Subcutaneous adipose tissue (tissue), 4 donors: ENCODE results near the gene SCG5. TPM values are rescaled to one million over a fixed set of nuclear protein-coding genes. Genes with fewer than 3 reads are reported as not detected.

Experiments used
- CTCF ChIP-seq: fragments of 450-650 bp; IDR thresholded peaks from one replicate; pipeline ENCODE4 v1.5.1; 2016; ENCODE audit warnings: low read depth, mild to moderate bottlenecking, control low read depth, antibody characterized with exemption, moderate library complexity
- total RNA-seq, 4 donors: library from RNA; depleted of rRNA; stranded (reverse); fragments of >200 nt; gene quantifications; one replicate each; pipeline ENCODE4 v1.1.0, GENCODE V29; 2016

Gene SCG5
- total RNA-seq, 4 donors from 2014 or later = 2.9 TPM; not detected in 3

DNA sequence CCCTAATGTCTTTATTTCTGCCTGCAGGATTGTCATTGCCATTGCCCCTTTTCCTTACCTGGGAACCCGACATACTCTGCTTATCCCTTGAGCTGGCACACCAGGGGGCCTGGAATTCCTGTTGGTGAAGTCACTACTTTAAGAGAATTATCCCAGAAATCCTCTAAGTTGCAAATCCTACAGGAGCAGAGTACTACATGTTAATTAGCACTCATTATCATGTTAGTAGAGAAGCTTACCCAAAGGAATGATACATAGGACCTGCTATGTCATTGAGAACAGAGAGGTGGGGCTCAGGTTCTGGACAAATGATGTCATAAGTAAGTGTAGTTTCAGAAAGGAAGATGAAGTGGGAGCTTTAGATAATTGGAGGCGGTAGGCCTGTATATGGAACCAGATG is 27.4 kb downstream of the SCG5 start:
- TF ChIP-seq CTCF = no peak

DNA sequence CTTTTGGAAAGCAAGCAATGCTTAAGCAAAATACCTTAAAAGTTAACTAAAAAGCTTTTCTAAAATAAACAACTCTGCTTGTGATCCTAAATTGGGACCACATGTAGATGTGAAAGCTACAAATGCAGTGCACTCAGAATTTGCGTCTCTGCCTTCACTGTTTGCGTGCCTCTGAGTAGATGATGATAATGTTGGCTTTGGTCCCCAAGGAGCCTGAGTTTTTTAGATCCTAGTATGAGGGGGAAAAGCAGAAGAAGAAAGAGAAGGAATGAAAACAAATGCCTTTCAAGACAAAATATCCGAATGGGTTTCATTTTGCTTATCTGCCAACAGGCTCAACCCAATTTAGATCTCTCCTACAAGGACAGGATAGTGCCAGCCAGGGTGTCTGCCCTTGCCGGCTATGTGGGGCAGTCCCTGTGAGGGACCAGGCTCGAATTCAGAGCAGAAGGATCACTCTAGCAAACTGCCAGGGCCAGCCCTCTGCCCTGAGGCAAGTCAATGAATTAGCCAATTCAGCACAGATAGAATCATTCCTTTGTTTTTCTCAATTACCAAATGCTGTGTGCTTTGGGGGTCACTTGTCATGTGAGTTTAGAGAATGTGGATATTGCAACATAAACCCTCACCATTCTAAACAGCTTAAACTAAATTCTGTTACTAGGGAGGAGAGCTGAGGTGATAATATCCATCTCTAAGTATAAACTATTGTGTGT is 28.5 kb downstream of the SCG5 start:
- no peak for TF ChIP-seq CTCF

DNA sequence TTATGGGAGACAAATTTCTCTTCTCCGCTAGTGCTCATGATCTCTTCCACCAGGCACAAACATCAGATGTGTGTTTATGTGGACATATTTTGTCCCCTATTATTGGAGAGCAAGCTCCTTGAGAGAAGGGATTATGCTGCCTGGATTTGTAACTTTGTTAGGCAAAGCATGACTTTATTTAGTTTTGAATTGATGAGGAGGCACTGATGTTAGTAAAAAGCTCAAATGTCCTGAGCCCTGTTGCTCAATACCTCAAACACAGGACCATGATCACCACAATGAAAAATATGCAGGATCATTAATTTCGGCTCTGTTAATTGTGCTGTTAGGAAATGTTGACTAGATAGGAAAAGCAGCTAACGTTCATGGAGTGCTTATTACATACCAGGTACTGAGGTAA is 29.1 kb downstream of the SCG5 start:
- TF ChIP-seq CTCF = no peak

DNA sequence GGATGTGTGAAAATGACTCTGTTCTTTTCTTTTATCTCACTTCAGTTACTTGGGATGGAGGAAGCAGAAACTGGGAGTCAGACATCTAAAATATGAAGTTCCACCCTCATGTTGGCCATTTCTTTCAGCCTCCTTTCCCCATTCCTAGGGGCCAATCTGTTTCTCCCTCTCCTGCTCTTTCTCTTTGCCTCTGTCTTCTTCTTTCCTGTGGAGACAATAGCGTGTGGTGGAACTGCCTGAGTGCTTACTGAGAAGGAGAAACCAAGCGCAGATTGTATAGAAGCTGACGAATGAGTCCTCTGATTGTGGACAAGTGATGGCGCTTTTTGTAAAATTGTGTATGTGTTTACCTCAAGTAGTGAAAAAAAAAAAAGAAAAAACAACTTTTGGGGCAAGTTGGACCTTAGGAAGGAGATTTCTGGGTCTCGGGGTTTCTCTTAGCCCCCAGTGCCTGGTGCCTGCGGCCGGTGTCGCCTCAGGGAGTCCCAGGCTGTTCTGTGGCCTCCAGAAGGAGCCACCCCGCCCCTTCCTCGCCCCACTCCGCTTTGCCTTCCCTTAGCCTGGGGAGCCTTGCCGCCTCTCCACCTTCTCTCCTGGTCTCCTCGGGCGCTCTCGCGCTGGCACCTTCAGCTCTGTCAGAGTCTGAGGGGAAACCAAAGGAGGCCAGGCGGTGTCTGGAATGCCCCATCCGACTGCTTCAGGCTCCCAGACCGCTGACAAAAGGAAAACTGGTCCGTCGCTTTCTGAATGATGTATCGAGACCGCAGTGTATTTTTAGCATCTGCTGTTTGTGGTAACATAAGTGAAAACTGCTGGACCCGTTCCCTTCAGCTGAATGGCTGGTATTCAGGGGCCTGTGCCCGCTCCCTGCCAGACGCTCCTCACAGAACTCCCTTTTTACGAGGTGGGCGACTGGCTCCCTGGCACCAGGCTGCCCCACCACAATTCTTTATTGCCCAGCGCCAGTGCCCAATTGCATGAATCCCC is 30.1 kb downstream of the SCG5 start:
- no peak for TF ChIP-seq CTCF

GRCh38 chr15:32674681-32675080 is 33.2 kb downstream of the SCG5 start:
- TF ChIP-seq CTCF = no peak

- no peak for TF ChIP-seq CTCF
Observed at GRCh38 chr15:32675466-32675865, 34.0 kb downstream of the SCG5 start.

DNA sequence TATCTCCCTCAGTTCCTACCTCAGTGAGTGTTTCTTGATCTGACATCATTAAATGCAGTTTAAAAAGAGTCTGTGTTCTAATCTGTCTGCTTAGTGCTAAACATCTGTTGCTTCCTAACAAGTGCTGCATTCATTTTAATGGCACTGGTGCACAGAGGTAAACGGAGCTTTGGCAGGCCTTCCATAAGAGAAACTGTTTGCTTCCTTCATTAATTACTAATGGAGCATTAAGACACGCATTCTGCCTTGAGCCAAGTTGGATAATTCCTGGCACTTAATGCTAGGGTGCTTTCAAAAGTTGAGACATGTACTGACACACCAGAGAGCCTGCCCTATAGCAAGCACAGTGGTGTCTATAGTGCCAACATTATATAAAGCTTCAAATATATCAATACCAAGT is 34.7 kb downstream of the SCG5 start:
- no peak for TF ChIP-seq CTCF
